Type B pancreatic cell (in vitro differentiated cells): ENCODE results near the gene PPP2R5C. TPM values are rescaled to one million over a fixed set of nuclear protein-coding genes. Genes with fewer than 3 reads are reported as not detected.
A peak's percentile ranks its signal among the peaks of the same experiment; 100 is the strongest.

Experiments used
- DNase-seq: peaks from one replicate; pipeline ENCODE4 v3.0.0; 2021; ENCODE audit warnings: mixed read lengths; ENCODE audit not compliant: unreplicated experiment; ENCODE audit errors: extremely low spot score
- H3K27ac Mint-ChIP-seq: 2 replicates; pipeline ENCODE4 v1.8.0; 2021; ENCODE audit warnings: mild to moderate bottlenecking, mixed read lengths
- H3K27me3 Mint-ChIP-seq: 2 replicates; pipeline ENCODE4 v1.8.0; 2021; ENCODE audit warnings: mixed read lengths
- H3K36me3 Mint-ChIP-seq: 2 replicates; pipeline ENCODE4 v1.8.0; 2021; ENCODE audit warnings: mixed read lengths
- H3K4me1 Mint-ChIP-seq: one replicate; pipeline ENCODE4 v1.8.0; 2021; ENCODE audit warnings: mixed read lengths; ENCODE audit not compliant: unreplicated experiment
- H3K4me3 Mint-ChIP-seq: 2 replicates; pipeline ENCODE4 v1.8.0; 2021; ENCODE audit warnings: mild to moderate bottlenecking, mixed read lengths
- H3K9me3 Mint-ChIP-seq: 2 replicates; pipeline ENCODE4 v1.8.0; 2021; ENCODE audit warnings: mixed read lengths
- CTCF ChIP-seq: fragments of 200-600 bp; sonication (generic); conservative IDR thresholded peaks from 2 replicates; pipeline ENCODE4 v1.5.0; 2021; ENCODE audit warnings: antibody characterized with exemption, mild to moderate bottlenecking
- total RNA-seq: library from RNA; stranded (reverse); gene quantifications from 2 replicates; pipeline ENCODE4 v1.2.1, GENCODE V29; 2021; ENCODE audit warnings: low replicate concordance

Gene PPP2R5C
- total RNA-seq, 1 donor from 2014 or later = 99.8 TPM

GRCh38 chr14:101772770-101773169, 11.3 kb downstream of the PPP2R5C start:
- Mint-ChIP-seq H3K9me3 (no peaks in the 10 kb centered on the region), H3K4me3 (no peak overlapping the region), H3K36me3 (no peaks in the 10 kb centered on the region), H3K4me1 (peaks cover 9% of the 10 kb centered on the region), H3K27ac (peak overlapping the region; percentile 64), H3K27me3 (peaks cover 2% of the 10 kb centered on the region)
- TF ChIP-seq CTCF = no peak
- no peak for DNase-seq

- no peak overlapping the region for H3K4me3 Mint-ChIP-seq
- peaks cover 8% of the 10 kb centered on the region for H3K27me3 Mint-ChIP-seq
- peaks cover 9% of the 10 kb centered on the region for H3K4me1 Mint-ChIP-seq
- peaks cover 2% of the 10 kb centered on the region for H3K36me3 Mint-ChIP-seq
- no peaks in the 10 kb centered on the region for H3K9me3 Mint-ChIP-seq
- DNase-seq = no peak
- no peak overlapping the region for H3K27ac Mint-ChIP-seq
- TF ChIP-seq CTCF = no peak
These were observed 11.9 kb downstream of the PPP2R5C start for GRCh38 chr14:101773378-101773777.

GRCh38 chr14:101774006-101774795, 12.7 kb downstream of the PPP2R5C start:
- peaks cover 16% of the 10 kb centered on the region for H3K27me3 Mint-ChIP-seq
- no peak for DNase-seq
- H3K4me3 Mint-ChIP-seq = no peak overlapping the region
- TF ChIP-seq CTCF = no peak
- peaks cover 5% of the 10 kb centered on the region for H3K36me3 Mint-ChIP-seq
- H3K27ac Mint-ChIP-seq = no peak overlapping the region
- H3K9me3 Mint-ChIP-seq = no peaks in the 10 kb centered on the region
- H3K4me1 Mint-ChIP-seq = peaks cover 9% of the 10 kb centered on the region

- TF ChIP-seq CTCF = no peak
- no peak overlapping the region for H3K4me3 Mint-ChIP-seq
- DNase-seq = no peak
- H3K27ac Mint-ChIP-seq = no peak overlapping the region
- peaks cover 23% of the 10 kb centered on the region for H3K27me3 Mint-ChIP-seq
- peaks cover 5% of the 10 kb centered on the region for H3K36me3 Mint-ChIP-seq
- peaks cover 9% of the 10 kb centered on the region for H3K4me1 Mint-ChIP-seq
- no peaks in the 10 kb centered on the region for H3K9me3 Mint-ChIP-seq
These were observed 13.3 kb downstream of the PPP2R5C start for GRCh38 chr14:101774814-101775213.

GRCh38 chr14:101775826-101776225, 14.3 kb downstream of the PPP2R5C start:
- Mint-ChIP-seq H3K4me3 (no peak overlapping the region), H3K4me1 (peaks cover 13% of the 10 kb centered on the region), H3K27ac (no peak overlapping the region), H3K27me3 (peaks cover 33% of the 10 kb centered on the region), H3K9me3 (no peaks in the 10 kb centered on the region), H3K36me3 (peaks cover 5% of the 10 kb centered on the region)
- DNase-seq = no peak
- no peak for TF ChIP-seq CTCF
